ENCODE data around the gene CDCP1. TPM values are rescaled to one million over a fixed set of nuclear protein-coding genes. Genes with fewer than 3 reads are reported as not detected.
A peak's percentile ranks its signal among the peaks of the same experiment; 100 is the strongest.

Gene CDCP1
- total RNA-seq, 1 donor = 32.8 TPM

DNA sequence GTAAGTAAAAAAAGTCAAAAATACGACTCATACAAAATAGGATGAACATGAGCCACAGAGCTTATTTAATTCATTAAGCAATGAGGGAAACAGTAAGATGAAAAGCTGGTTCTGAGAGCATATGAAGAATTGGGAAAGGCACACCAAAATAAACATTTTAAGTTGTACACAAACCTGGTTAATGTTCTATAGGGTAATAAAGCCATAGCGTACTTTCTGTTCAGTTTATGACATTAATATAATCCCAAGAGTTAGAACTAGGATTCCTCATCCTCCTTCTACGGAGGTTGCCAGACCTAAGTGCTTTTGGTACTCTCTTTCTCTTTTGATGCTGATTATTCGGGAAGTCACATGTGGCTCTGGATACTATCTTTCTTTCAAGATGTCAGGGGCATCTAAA, 78.7 kb downstream of the CDCP1 start:
- TF ChIP-seq, protein P1, sequence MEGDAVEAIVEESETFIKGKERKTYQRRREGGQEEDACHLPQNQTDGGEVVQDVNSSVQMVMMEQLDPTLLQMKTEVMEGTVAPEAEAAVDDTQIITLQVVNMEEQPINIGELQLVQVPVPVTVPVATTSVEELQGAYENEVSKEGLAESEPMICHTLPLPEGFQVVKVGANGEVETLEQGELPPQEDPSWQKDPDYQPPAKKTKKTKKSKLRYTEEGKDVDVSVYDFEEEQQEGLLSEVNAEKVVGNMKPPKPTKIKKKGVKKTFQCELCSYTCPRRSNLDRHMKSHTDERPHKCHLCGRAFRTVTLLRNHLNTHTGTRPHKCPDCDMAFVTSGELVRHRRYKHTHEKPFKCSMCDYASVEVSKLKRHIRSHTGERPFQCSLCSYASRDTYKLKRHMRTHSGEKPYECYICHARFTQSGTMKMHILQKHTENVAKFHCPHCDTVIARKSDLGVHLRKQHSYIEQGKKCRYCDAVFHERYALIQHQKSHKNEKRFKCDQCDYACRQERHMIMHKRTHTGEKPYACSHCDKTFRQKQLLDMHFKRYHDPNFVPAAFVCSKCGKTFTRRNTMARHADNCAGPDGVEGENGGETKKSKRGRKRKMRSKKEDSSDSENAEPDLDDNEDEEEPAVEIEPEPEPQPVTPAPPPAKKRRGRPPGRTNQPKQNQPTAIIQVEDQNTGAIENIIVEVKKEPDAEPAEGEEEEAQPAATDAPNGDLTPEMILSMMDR (IDR thresholded peaks at IDR 0.05; ENCODE audit: insufficient read depth, low read length) = no peak
- H3K4me3 ChIP-seq (ENCODE audit: low read depth, low read length) = no peak overlapping the region
- DNase-seq (ENCODE audit: low read depth) = no peak

DNA sequence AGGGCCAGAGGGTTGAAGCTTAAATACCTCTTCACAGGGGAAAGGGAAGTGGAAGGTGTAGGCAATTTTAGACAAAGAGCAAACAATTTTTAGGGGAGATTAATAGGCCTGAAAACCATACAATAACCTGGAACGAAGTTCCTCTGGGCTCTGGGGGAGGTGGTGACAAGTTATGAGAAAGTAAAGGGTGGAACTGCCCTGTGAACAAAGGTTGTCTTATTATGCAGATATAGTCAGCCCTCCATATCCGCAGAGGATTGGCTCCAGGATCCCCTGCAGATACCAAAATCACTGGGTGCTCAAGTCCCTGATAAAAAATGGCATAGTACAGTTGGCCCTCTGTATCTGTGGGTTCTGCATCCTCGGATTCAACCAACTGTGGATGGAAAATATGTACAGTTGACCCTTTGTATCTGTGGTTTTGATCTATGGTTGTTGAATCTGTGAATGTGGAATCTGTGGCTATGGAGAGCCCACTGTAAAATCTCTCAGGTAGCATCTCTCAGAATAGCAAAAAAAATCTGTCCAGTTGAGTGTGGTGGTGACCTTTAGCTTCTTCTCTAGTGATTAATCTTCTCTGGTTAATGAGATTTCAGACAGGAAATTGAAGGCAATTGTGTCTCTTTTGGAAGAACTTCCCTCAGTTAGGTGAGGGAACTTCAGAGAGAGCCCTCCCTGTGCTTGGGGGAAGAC, 79.9 kb downstream of the CDCP1 start:
- no peak for DNase-seq (ENCODE audit: low read depth)
- TF ChIP-seq, protein P1 (IDR thresholded peaks at IDR 0.05; ENCODE audit: insufficient read depth, low read length) = no peak
- no peak overlapping the region for H3K4me3 ChIP-seq (ENCODE audit: low read depth, low read length)

DNA sequence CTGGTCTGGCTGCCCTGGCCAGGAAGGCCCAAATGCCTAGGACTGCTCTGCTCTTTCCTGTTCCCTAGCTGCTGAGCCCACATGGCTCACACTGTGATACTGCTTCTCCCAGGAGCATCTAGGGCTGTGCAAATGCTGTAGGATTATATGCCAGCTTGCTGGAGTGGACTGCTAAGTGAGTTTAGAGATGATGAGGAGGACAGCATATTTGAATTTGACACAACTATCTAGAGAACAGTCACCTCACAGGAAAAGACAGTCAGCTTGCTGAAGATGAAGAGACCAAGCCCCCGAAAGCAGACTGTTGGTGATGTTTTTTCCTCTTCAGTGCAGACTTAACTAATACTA, 80.8 kb downstream of the CDCP1 start:
- no peak for DNase-seq (ENCODE audit: low read depth)
- no peak overlapping the region for H3K4me3 ChIP-seq (ENCODE audit: low read depth, low read length)
- TF ChIP-seq, protein P1 (IDR thresholded peaks at IDR 0.05; ENCODE audit: insufficient read depth, low read length) = no peak

DNA sequence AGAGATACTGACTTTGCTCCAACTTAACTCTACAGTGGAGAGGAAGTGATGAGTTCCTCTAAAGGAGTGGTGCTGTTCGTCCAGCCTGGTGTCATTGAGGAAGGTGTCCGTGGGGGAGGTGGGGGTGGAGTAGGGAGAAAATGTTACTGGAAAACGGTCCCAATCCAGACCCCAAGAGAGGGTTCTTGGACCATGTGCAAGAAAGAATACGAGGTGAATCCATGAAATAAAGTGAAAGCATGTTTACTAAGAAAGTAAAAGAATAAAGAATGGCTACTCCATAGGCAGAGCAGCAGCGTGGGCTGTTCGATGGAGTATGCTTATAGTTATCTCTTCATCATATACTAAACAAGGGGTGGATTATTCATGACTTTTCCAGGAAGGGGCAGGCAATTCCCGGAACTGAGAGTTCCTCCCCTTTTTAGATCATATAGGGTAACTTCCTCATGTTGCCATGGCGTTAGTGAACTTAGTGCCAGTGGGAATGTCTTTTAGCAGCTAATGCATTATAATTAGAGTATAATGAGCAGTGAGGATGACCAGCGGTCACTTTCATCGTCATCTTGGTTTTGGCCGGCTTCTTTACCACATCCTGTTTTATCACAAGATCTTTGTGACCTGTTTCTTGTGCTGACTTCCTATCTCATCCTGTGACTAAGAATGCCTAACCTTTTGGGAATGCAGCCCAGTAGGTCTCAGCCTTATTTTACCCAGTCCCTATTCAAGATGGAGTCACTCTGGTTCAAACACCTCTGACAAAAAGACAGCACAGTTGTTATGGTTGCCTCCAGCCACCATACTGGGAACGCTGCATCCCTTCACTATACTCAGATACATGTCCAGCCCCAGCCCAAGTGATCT, 81.4 kb downstream of the CDCP1 start:
- TF ChIP-seq, protein P1 (IDR thresholded peaks at IDR 0.05; ENCODE audit: insufficient read depth, low read length) = no peak
- no peak overlapping the region for H3K4me3 ChIP-seq (ENCODE audit: low read depth, low read length)
- DNase-seq (ENCODE audit: low read depth) = peak; percentile 84

DNA sequence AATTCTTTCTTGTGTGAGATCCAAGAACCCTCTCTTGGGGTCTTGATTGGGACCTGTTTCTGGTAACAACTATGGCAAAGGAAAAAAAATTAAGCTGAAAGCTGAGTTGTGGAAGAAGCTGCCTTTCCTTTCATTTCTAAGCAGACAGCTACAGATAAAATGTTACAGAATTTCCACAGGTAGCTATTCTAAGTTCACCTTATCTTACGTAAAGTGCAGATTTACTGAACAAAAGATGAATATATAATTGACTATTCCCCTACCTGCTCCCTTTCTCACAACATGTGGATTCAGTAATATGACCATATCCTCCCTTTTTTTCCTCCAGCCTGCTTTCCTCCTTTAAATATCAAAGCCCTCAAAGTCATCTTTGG, 83.5 kb downstream of the CDCP1 start:
- no peak for DNase-seq (ENCODE audit: low read depth)
- TF ChIP-seq, protein P1 (IDR thresholded peaks at IDR 0.05; ENCODE audit: insufficient read depth, low read length) = no peak

DNA sequence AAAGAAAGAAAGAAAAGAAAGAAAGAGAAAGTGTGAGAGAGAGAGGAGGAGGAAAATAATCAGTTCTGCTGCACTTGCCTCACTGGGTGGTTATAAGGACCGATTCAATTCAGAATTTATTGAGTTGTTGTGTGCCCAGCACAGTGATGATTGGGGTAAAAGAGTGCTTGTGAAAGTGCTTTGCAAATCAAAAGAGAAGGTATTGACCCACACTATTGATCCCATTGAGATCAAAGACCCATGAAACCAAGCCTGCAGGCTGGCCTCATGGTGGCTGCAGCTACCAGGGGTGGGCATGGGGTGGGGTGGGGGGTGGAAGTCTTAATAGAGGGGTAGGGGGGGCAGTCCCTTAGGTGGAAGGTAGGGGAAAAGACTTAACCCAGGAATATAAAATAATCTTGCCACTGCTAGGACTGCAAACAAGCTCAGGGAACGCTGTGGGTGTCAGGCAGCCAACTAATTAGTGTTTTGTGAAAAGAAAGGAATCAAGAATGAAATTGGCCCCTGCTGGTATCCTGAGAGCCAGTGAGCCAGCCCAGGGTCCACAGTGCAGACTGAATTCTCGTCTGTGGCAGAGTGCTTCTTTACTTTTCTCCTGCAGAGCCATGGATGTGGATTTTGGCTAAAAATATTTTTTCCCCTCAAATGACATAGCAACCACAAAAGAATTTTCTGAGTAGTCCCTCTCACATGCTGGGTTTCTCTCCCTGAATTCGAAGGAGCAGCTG, 85.8 kb downstream of the CDCP1 start:
- H3K4me3 ChIP-seq (ENCODE audit: low read depth, low read length) = no peak overlapping the region
- DNase-seq (ENCODE audit: low read depth) = no peak
- TF ChIP-seq, protein P1 (IDR thresholded peaks at IDR 0.05; ENCODE audit: insufficient read depth, low read length) = no peak

More for the DNA sequence above, 83.5 kb downstream of the CDCP1 start:
- no peak overlapping the region for H3K4me3 ChIP-seq (ENCODE audit: low read depth, low read length)

Measured in fibroblast of the aortic adventitia (primary cell).